MCF 10A (cell line): ENCODE data around the gene OSCAR. TPM values are rescaled to one million over a fixed set of nuclear protein-coding genes. Genes with fewer than 3 reads are reported as not detected.

Experiments
- BruUV-seq: library from RNA; stranded (reverse); fragments of 400-500 nt; replicated peaks from 2 replicates; lab custom pipeline; 2021; lab: Mats Ljungman, UMichigan
- CTCF ChIA-PET: fragments of 300-600 bp; sonication (Branson Sonifier 250); formaldehyde crosslinking; extraction: SDS; loops from one replicate; lab custom pipeline; 2021; ENCODE audit warnings: antibody characterized with exemption, inconsistent platforms; lab: Yijun Ruan, JAX
- POLR2A ChIA-PET: fragments of 300-600, 350-650 bp; sonication (Branson Sonifier 250); formaldehyde crosslinking; extraction: SDS; loops from one replicate; lab custom pipeline; 2020; ENCODE audit warnings: antibody characterized with exemption, inconsistent platforms; lab: Yijun Ruan, JAX
- DNase-seq: peaks from one replicate; pipeline ENCODE4 v3.0.0-alpha.2; 2018; ENCODE audit not compliant: unreplicated experiment
- H3K27ac Mint-ChIP-seq: one replicate; pipeline ENCODE4 v1.8.0; 2022; ENCODE audit warnings: mild to moderate bottlenecking, low read depth, mixed read lengths; ENCODE audit not compliant: unreplicated experiment
- H3K27me3 Mint-ChIP-seq: one replicate; pipeline ENCODE4 v1.8.0; 2022; ENCODE audit warnings: mixed read lengths; ENCODE audit not compliant: insufficient read depth, unreplicated experiment
- H3K36me3 Mint-ChIP-seq: one replicate; pipeline ENCODE4 v1.8.0; 2022; ENCODE audit warnings: mild to moderate bottlenecking, moderate library complexity, mixed read lengths; ENCODE audit not compliant: insufficient read depth, unreplicated experiment
- H3K4me1 Mint-ChIP-seq: one replicate; pipeline ENCODE4 v1.8.0; 2022; ENCODE audit warnings: mixed read lengths; ENCODE audit not compliant: insufficient read depth, unreplicated experiment
- H3K4me3 Mint-ChIP-seq: one replicate; pipeline ENCODE4 v1.8.0; 2022; ENCODE audit warnings: mild to moderate bottlenecking, moderate library complexity, mixed read lengths; ENCODE audit not compliant: unreplicated experiment
- H3K9me3 Mint-ChIP-seq: one replicate; pipeline ENCODE4 v1.8.0; 2022; ENCODE audit warnings: mixed read lengths; ENCODE audit not compliant: unreplicated experiment
- intact Hi-C: fragments of 100-400 bp; cut with micrococcal nuclease; formaldehyde crosslinking; loops from 2 replicates; pipeline ENCODE4 v1.14.1; 2022
- total RNA-seq: library from RNA; stranded (reverse); gene quantifications from 2 replicates; pipeline ENCODE4 v1.2.3, GENCODE V29; 2022
- TF ChIP-seq, protein P1 (sequence below): fragments of 200-600 bp; IDR thresholded peaks from one replicate; pipeline ENCODE4 v1.8.0; 2022; ENCODE audit warnings: antibody characterized with exemption, mild to moderate bottlenecking; ENCODE audit not compliant: unreplicated experiment

Gene OSCAR
- total RNA-seq, 1 experiment from 2014 or later, result 2.9 TPM

DNA sequence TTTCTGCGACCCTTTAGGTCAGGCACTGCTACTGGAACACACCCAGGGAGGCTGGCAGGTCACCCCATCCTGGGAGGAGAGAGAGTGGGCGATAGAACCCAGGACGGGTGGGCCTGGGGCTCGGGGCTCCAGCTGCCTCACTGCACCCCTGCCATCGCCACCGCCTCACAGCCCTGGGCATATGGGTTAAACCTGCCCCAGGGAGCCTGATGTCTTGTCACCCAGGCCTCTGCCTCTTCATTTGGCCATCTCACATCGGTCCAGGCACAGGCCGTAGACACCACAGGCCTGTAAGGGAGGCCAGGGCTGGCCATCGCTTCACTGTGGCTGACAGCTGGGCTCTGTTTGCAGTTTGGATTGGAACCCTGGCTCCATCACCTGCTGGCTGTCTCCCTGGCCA, 25.1 kb upstream of the OSCAR start:
- TF ChIP-seq, protein P1, sequence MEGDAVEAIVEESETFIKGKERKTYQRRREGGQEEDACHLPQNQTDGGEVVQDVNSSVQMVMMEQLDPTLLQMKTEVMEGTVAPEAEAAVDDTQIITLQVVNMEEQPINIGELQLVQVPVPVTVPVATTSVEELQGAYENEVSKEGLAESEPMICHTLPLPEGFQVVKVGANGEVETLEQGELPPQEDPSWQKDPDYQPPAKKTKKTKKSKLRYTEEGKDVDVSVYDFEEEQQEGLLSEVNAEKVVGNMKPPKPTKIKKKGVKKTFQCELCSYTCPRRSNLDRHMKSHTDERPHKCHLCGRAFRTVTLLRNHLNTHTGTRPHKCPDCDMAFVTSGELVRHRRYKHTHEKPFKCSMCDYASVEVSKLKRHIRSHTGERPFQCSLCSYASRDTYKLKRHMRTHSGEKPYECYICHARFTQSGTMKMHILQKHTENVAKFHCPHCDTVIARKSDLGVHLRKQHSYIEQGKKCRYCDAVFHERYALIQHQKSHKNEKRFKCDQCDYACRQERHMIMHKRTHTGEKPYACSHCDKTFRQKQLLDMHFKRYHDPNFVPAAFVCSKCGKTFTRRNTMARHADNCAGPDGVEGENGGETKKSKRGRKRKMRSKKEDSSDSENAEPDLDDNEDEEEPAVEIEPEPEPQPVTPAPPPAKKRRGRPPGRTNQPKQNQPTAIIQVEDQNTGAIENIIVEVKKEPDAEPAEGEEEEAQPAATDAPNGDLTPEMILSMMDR, result no peak
- no peak overlapping the region for H3K27ac Mint-ChIP-seq
- H3K4me3 Mint-ChIP-seq, result no peak overlapping the region
- H3K9me3 Mint-ChIP-seq, result no peaks in the 10 kb centered on the region
- H3K27me3 Mint-ChIP-seq, result no peaks in the 10 kb centered on the region
- H3K36me3 Mint-ChIP-seq, result peaks cover 57% of the 10 kb centered on the region
- intact Hi-C loops, result no loop called here
- DNase-seq, result no peak
- no peaks in the 10 kb centered on the region for H3K4me1 Mint-ChIP-seq
- ChIA-PET CTCF (no interaction called here), POLR2A (no interaction called here)
- no TSS peak for BruUV-seq

DNA sequence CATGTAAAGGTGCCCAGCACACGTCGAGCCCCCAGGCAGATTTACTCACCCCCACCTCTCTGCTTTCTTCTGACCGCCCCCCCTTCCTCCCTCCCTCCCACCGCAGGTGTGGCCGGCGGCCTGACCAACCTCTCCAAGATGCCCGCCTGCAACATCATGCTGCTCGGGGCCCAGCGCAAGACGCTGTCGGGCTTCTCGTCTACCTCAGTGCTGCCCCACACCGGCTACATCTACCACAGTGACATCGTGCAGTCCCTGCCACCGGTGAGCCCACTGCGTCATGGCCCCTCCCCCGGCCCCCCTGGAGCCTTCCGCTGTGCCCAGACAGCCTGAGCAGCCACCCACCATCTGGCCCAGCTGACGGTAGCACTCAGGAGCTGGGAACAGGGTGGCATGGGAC, 23.8 kb upstream of the OSCAR start:
- TF ChIP-seq, protein P1, result no peak
- no peak overlapping the region for H3K27ac Mint-ChIP-seq
- intact Hi-C loops, result no loop called here
- no peaks in the 10 kb centered on the region for H3K27me3 Mint-ChIP-seq
- H3K9me3 Mint-ChIP-seq, result no peaks in the 10 kb centered on the region
- DNase-seq, result no peak
- POLR2A ChIA-PET, result interaction anchor here (1.4 kb wide), 1 partner anchor 13 kb away, joined by 4 read pairs; the partner anchor contains the start of gene CNOT3
- CTCF ChIA-PET, result no interaction called here
- peaks cover 63% of the 10 kb centered on the region for H3K36me3 Mint-ChIP-seq
- no TSS peak for BruUV-seq
- H3K4me1 Mint-ChIP-seq, result no peaks in the 10 kb centered on the region
- H3K4me3 Mint-ChIP-seq, result no peak overlapping the region

DNA sequence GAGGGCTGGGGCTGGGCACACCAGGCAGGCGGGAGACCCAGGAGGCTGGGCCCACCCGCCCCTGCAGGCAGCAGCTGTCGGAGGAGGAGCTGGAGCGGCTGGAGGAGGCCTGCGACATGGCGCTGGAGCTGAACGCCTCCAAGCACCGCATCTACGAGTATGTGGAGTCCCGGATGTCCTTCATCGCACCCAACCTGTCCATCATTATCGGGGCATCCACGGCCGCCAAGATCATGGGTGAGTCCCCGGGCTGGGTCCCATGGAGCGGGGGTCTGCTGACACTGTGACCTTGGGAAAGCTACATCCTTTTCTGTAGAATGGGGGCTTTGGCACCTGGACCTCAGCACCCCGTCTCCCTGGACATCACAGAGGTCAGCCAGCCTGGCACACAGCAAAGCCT, 23.1 kb upstream of the OSCAR start:
- Mint-ChIP-seq H3K4me1 (no peaks in the 10 kb centered on the region), H3K4me3 (no peak overlapping the region), H3K27me3 (no peaks in the 10 kb centered on the region), H3K36me3 (peaks cover 63% of the 10 kb centered on the region), H3K27ac (no peak overlapping the region), H3K9me3 (no peaks in the 10 kb centered on the region)
- BruUV-seq, result no TSS peak
- TF ChIP-seq, protein P1, result no peak
- POLR2A ChIA-PET, result interaction anchor here (0.9 to 1.4 kb wide), 2 partner anchors 8 to 13 kb away, joined by 3 to 4 read pairs; partner anchors contain the start of genes CNOT3, PRPF31 and TFPT
- CTCF ChIA-PET, result interaction anchor here (0.6 to 1.3 kb wide), 2 partner anchors 45 to 1374 kb away, joined by 3 read pairs; no protein-coding TSS in a partner anchor
- DNase-seq, result no peak
- intact Hi-C loops, result no loop called here

DNA sequence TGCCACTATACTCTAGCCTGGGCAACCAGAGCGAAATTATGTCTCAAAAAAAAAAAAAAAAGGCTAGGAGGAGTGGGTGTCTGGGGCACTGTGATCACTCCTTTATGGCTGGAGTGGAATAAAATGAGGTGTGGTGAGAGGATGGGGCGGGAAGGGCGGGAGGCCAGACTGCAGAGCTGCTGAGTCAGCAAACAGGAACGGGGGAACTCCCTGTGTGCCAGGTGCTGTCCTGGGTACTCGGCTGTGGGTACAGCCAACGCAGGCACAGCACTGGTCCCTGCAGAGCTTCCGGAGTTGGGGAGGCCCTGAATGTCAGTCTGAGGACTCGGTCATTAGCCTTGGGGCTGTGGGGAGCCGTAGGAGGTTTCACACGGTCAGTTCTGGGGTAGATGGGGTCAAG, 20.7 kb upstream of the OSCAR start:
- Mint-ChIP-seq H3K4me3 (no peak overlapping the region), H3K9me3 (no peaks in the 10 kb centered on the region), H3K4me1 (no peaks in the 10 kb centered on the region), H3K27ac (no peak overlapping the region), H3K27me3 (no peaks in the 10 kb centered on the region), H3K36me3 (peaks cover 57% of the 10 kb centered on the region)
- ChIA-PET POLR2A (interaction anchor here (1.2 kb wide), 1 partner anchor 16 kb away, joined by 3 read pairs; the partner anchor contains the start of gene CNOT3), CTCF (interaction anchor here (0.6 kb wide), 1 partner anchor 1504 kb away, joined by 5 read pairs; no protein-coding TSS in a partner anchor)
- intact Hi-C loops, result no loop called here
- no TSS peak for BruUV-seq
- TF ChIP-seq, protein P1, result no peak
- no peak for DNase-seq
